C4-2B (cell line): Measurements from ENCODE around the gene KAT6B.

Source experiments
- H3K27ac ChIP-seq: fragments of 450-650 bp; 2 replicates; pipeline ENCODE4 v1.5.1; 2017
- CTCF ChIP-seq: fragments of 450-650 bp; conservative IDR thresholded peaks from 2 replicates; pipeline ENCODE4 v1.5.1; 2017; ENCODE audit warnings: mild to moderate bottlenecking
- ZFX ChIP-seq: fragments of 450-650 bp; IDR thresholded peaks from 2 replicates; pipeline ENCODE4 v1.6.1; 2017

Gene KAT6B

GRCh38 chr10:75033399-75034130, 207.2 kb downstream of the KAT6B start:
- H3K27ac ChIP-seq = no peak overlapping the region
- no peak for TF ChIP-seq ZFX
- TF ChIP-seq CTCF = no peak

DNA sequence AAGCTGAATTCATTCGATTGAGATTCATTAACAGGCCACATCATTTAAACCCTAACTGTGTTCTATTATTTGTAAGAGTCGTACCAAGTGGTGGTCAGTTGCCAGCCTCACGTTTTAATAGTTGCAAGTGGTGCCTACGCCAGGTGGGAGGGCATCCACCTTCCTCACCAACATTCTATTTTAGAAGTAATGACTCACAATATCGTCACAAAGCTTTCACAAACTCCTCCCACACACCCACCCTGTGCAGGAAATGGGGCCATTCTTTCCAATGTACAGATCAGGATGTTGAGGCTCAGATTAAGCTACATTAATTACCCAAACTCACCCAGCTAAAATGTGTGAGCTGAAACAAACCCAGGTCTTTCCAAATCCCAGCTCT, 207.7 kb downstream of the KAT6B start:
- TF ChIP-seq ZFX (no peak), CTCF (no peak)
- H3K27ac ChIP-seq = no peak overlapping the region

GRCh38 chr10:75034714-75035258, 208.4 kb downstream of the KAT6B start:
- no peak overlapping the region for H3K27ac ChIP-seq
- no peak for TF ChIP-seq CTCF
- no peak for TF ChIP-seq ZFX

GRCh38 chr10:75035975-75036708, 209.7 kb downstream of the KAT6B start:
- H3K27ac ChIP-seq = no peak overlapping the region
- TF ChIP-seq ZFX = no peak
- no peak for TF ChIP-seq CTCF

DNA sequence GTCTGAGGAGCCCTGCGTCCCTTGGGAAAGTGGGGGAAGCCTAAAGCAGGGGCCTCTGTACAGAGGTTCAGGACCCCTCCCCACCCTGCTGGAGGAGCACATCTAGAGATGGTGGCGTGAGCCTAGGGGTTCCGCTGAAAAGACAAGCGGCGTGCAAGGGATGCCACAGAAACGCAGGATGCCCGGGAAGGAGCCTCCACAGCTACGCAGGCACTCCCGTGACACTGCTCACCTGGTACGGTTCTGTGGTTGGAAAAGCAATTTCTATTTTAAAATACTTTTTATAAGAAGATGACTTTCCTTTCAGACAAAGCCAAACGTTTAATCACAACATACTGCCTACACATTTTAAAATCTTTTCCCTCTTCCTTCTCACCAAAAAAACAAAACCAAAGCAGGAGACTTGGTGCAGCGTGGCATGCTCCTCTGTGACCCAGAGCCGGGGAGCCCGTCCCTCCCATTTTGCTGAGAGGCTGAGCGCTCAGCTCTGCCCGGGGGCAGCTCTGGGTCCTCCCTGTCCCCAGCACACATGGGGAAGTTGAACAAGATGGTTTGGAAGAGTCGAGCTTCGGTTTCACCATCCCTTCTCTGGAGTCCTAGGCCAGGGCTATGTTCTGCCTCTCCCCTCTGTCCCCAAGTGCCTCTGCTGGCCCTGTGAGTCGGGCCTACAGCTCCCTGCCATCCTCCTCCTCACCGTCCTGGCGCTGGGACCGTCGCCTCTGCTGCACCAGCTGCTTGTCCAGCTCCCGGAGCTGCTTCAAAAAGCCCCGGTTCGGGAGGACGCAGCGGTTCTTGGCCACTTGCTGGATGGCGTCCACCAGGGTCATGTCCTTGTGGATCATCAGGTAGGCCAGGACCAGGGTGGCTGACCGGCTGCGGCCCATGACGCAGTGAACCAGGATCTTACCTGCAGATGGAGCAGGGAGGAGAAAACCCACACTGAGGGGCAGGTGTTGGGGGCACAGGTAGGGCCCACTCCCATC, 211.1 kb downstream of the KAT6B start:
- TF ChIP-seq CTCF = no peak
- TF ChIP-seq ZFX = no peak
- H3K27ac ChIP-seq = no peak overlapping the region

GRCh38 chr10:75038335-75038734, 211.9 kb downstream of the KAT6B start:
- no peak for TF ChIP-seq CTCF
- no peak for TF ChIP-seq ZFX

More at GRCh38 chr10:75038335-75038734, 211.9 kb downstream of the KAT6B start:
- H3K27ac ChIP-seq = no peak overlapping the region
